Spinal cord (tissue), 10 donors: Measurements from ENCODE around the gene DBH. TPM values are rescaled to one million over a fixed set of nuclear protein-coding genes. Genes with fewer than 3 reads are reported as not detected.

ENCODE experiments used
- DNase-seq, 6 donors: peaks; one replicate each; pipeline versions ENCODE4 v3.0.0 to v3.0.0-alpha.2; 2013 to 2015; ENCODE audit warnings: low spot score in 6 of 6, low read depth in 4 of 6
- H3K27ac ChIP-seq: one replicate; pipeline ENCODE4 v1.5.1; 2013; ENCODE audit warnings: low read depth, low read length, control low read depth
- H3K27me3 ChIP-seq: one replicate; pipeline ENCODE4 v1.6.1; 2013; ENCODE audit warnings: low read length; ENCODE audit not compliant: control insufficient read depth, insufficient read depth
- H3K36me3 ChIP-seq: one replicate; pipeline ENCODE4 v1.6.1; 2013; ENCODE audit warnings: low read length; ENCODE audit not compliant: control insufficient read depth, insufficient read depth
- H3K4me1 ChIP-seq: one replicate; pipeline ENCODE4 v1.6.1; 2013; ENCODE audit warnings: low read length; ENCODE audit not compliant: control insufficient read depth, insufficient read depth
- H3K4me3 ChIP-seq: one replicate; pipeline ENCODE4 v1.5.1; 2013; ENCODE audit warnings: low read depth, low read length, control low read depth
- H3K9me3 ChIP-seq: one replicate; pipeline ENCODE4 v1.6.1; 2013; ENCODE audit warnings: low read length; ENCODE audit not compliant: control insufficient read depth, insufficient read depth
- WGBS: methylation state at CpG from one replicate; pipeline ENCODE4 v1.1.5; 2013; ENCODE audit warnings: missing lambda C conversion rate; ENCODE audit not compliant: insufficient coverage; 5-methylcytosine and 5-hydroxymethylcytosine counted together
- polyA plus RNA-seq, 2 donors: library from polyadenylated mRNA; unstranded; fragments of 120-200 nt; gene quantifications; one replicate each; pipeline ENCODE4 v1.2.1, GENCODE V29; 2013; ENCODE audit not compliant: insufficient read length in 2 of 2
- total RNA-seq, 2 donors: library from RNA; depleted of rRNA in 1 of 2; stranded (reverse); fragments of 120-200 nt in 1 of 2; fragments of >200 nt in 1 of 2; gene quantifications; one replicate each; pipeline versions ENCODE4 v1.2.3 to v1.2.4, GENCODE V29; 2013 to 2014
- donor health status: healthy.

DBH gene
- total and polyA plus RNA-seq, 4 donors = 0.50 to 2.2 (median 1.3) TPM; not detected in 1

GRCh38 chr9:133706307-133707050, 70.3 kb downstream of the DBH start:
- WGBS = 73% methylated on average over 5 of the region's 12 CpGs
- no peak overlapping the region for H3K4me3 ChIP-seq
- H3K27ac ChIP-seq = no peak overlapping the region
- H3K36me3 ChIP-seq = peaks cover 39% of the 10 kb centered on the region
- peaks cover 63% of the 10 kb centered on the region for H3K4me1 ChIP-seq
- DNase-seq = peak in 2 of 6 donors; percentile 57 to 94
- H3K9me3 ChIP-seq = no peaks in the 10 kb centered on the region
- no peaks in the 10 kb centered on the region for H3K27me3 ChIP-seq

DNA sequence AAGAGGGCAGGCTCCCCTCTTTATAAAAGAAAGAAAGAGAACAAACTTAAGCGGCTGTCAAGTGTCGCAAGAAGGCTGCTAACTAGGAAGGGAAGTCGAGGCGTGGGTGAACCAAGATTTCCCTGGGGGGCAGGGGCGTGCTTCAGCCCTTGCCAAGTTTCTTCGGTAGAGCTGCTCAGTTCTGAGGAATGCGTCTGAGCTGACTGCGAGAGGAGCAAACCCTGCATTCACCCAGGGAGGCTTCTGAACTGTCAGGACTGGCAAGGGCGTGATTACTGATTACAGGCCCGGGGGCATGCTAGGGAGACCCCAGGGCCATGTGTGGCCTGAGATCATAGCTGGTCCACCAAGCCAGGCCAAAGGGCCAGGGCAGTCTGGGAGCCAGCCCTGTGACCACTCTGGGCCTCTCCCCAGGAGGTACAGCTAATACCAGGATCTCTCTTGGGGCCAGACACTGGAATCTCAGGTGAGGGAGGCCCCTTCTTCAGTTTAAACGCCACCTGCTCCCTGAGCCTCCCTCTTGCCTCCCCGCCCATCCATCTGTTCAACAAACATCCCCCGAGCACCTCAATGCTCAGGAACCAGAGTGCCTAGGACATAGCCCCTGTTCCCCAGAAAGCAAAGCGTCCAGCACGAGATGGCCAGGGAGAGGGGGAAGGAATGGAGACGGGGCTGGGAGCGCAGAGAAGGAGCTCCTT, 71.1 kb downstream of the DBH start:
- no peaks in the 10 kb centered on the region for H3K27me3 ChIP-seq
- H3K36me3 ChIP-seq = peaks cover 41% of the 10 kb centered on the region
- no peak overlapping the region for H3K4me3 ChIP-seq
- WGBS = 63% methylated on average over 14 of the region's 17 CpGs
- no peaks in the 10 kb centered on the region for H3K9me3 ChIP-seq
- peak in 1 of 6 donors; percentile 34 for DNase-seq
- no peak overlapping the region for H3K27ac ChIP-seq
- H3K4me1 ChIP-seq = peaks cover 56% of the 10 kb centered on the region

- no peaks in the 10 kb centered on the region for H3K27me3 ChIP-seq
- H3K27ac ChIP-seq = no peak overlapping the region
- WGBS = 72% methylated on average over 12 of the region's 15 CpGs
- no peak for DNase-seq
- H3K4me3 ChIP-seq = no peak overlapping the region
- H3K4me1 ChIP-seq = peaks cover 50% of the 10 kb centered on the region
- H3K9me3 ChIP-seq = no peaks in the 10 kb centered on the region
- H3K36me3 ChIP-seq = peaks cover 41% of the 10 kb centered on the region
These were observed 71.6 kb downstream of the DBH start for GRCh38 chr9:133707763-133708245.

GRCh38 chr9:133708246-133709014, 72.3 kb downstream of the DBH start:
- no peak for DNase-seq
- Histone ChIP-seq H3K9me3 (no peaks in the 10 kb centered on the region), H3K27ac (no peak overlapping the region), H3K36me3 (peaks cover 41% of the 10 kb centered on the region), H3K4me1 (peaks cover 44% of the 10 kb centered on the region), H3K4me3 (no peak overlapping the region), H3K27me3 (no peaks in the 10 kb centered on the region)
- WGBS = 81% methylated on average over 27 of the region's 30 CpGs

Other genes starting within 250 kb of the DBH start
- 10 to 100 TPM in 1 of 2 donors, 1 to 10 TPM in 1; 9.0 to 19.4 TPM for gene REXO4, start 218.4 kb upstream of the DBH start, total RNA-seq
- gene REXO4, start 218.4 kb upstream of the DBH start, polyA plus RNA-seq = 10 to 100 TPM; 25.3 to 28.1 TPM
- gene ADAMTS13, start 214.0 kb upstream of the DBH start, total RNA-seq = 1 to 10 TPM; 2.4 to 6.1 TPM
- 10 to 100 TPM; 13.4 to 16.5 TPM for gene ADAMTS13, start 214.0 kb upstream of the DBH start, polyA plus RNA-seq
- 10 to 100 TPM; 11.0 to 18.8 TPM for gene CACFD1, start 176.4 kb upstream of the DBH start, total RNA-seq
- 10 to 100 TPM; 50.3 to 53.7 TPM for gene CACFD1, start 176.4 kb upstream of the DBH start, polyA plus RNA-seq
- gene SLC2A6, start 157.3 kb upstream of the DBH start, total RNA-seq = 10 to 100 TPM in 1 of 2 donors, 1 to 10 TPM in 1; 5.7 to 15.4 TPM
- 10 to 100 TPM; 25.2 to 26.3 TPM for gene SLC2A6, start 157.3 kb upstream of the DBH start, polyA plus RNA-seq
- not detected for gene MYMK, start 111.4 kb upstream of the DBH start, total RNA-seq
- gene MYMK, start 111.4 kb upstream of the DBH start, polyA plus RNA-seq = under 1 TPM in 1 of 2 donors, not detected in 1; 0.26 TPM
- 1 to 10 TPM; 3.7 to 6.9 TPM for gene ADAMTSL2, start 101.7 kb upstream of the DBH start, total RNA-seq
- gene ADAMTSL2, start 101.7 kb upstream of the DBH start, polyA plus RNA-seq = 1 to 10 TPM; 8.6 to 9.0 TPM
- 10 to 100 TPM in 1 of 2 donors, 1 to 10 TPM in 1; 5.0 to 13.5 TPM for gene FAM163B, start 27.0 kb upstream of the DBH start, total RNA-seq
- 10 to 100 TPM; 22.2 to 29.1 TPM for gene FAM163B, start 27.0 kb upstream of the DBH start, polyA plus RNA-seq
- gene SARDH, start 102.0 kb downstream of the DBH start, total RNA-seq = 1 to 10 TPM; 6.9 to 7.4 TPM
- gene SARDH, start 102.0 kb downstream of the DBH start, polyA plus RNA-seq = 10 to 100 TPM; 10.1 to 10.5 TPM